Astrocyte (in vitro differentiated cells and primary cell): ENCODE data around the gene BCKDHB. TPM values are rescaled to one million over a fixed set of nuclear protein-coding genes. Genes with fewer than 3 reads are reported as not detected.
A peak's percentile ranks its signal among the peaks of the same experiment; 100 is the strongest.

Source experiments
- DNase-seq: peaks from one replicate; pipeline ENCODE4 v3.0.0-alpha.2; 2010; ENCODE audit warnings: low read depth
- FAIRE-seq: peaks from 2 replicates; lab custom pipeline; 2011; peaks lifted over from hg19 to GRCh38; lab: Jason Lieb, UNC
- H2AFZ ChIP-seq: 2 replicates; pipeline ENCODE4 v1.6.0; 2012; ENCODE audit warnings: low read depth, low read length, inconsistent platforms
- H3K27ac ChIP-seq: 2 replicates; pipeline ENCODE4 v1.5.1; 2011; ENCODE audit warnings: low read depth, low read length, inconsistent platforms
- H3K27me3 ChIP-seq: 2 replicates; pipeline ENCODE4 v1.6.0; 2011; ENCODE audit warnings: low read length, inconsistent platforms; ENCODE audit not compliant: insufficient read depth
- H3K36me3 ChIP-seq: 2 replicates; pipeline ENCODE4 v1.5.1; 2011; ENCODE audit warnings: low read length, inconsistent platforms; ENCODE audit not compliant: insufficient read depth
- H3K4me1 ChIP-seq: 2 replicates; pipeline ENCODE4 v1.5.1; 2011; ENCODE audit warnings: low read length, inconsistent platforms; ENCODE audit not compliant: insufficient read depth
- H3K4me2 ChIP-seq: 2 replicates; pipeline ENCODE4 v1.6.0; 2012; ENCODE audit warnings: low read length, inconsistent platforms
- H3K4me3 ChIP-seq: 2 replicates; pipeline ENCODE4 v1.5.1; 2011; ENCODE audit warnings: low read depth, mild to moderate bottlenecking, low read length, inconsistent platforms; ENCODE audit not compliant: insufficient read depth
- H3K79me2 ChIP-seq: 2 replicates; pipeline ENCODE4 v1.6.0; 2012; ENCODE audit warnings: mild to moderate bottlenecking, low read length, inconsistent platforms; ENCODE audit not compliant: insufficient read depth
- H3K9ac ChIP-seq: 2 replicates; pipeline ENCODE4 v1.6.0; 2012; ENCODE audit warnings: mild to moderate bottlenecking, low read length, inconsistent platforms
- H3K9me3 ChIP-seq: 2 replicates; pipeline ENCODE4 v1.5.1; 2012; ENCODE audit warnings: low read depth, mild to moderate bottlenecking, low read length, inconsistent platforms; ENCODE audit not compliant: insufficient read depth
- H4K20me1 ChIP-seq: 2 replicates; pipeline ENCODE4 v1.6.0; 2012; ENCODE audit warnings: low read length, inconsistent platforms; ENCODE audit not compliant: insufficient read depth
- H3K27ac Mint-ChIP-seq: one replicate; pipeline ENCODE4 v1.8.0; 2021; ENCODE audit warnings: mild to moderate bottlenecking, mixed read lengths; ENCODE audit not compliant: unreplicated experiment
- H3K27me3 Mint-ChIP-seq: one replicate; pipeline ENCODE4 v1.8.0; 2021; ENCODE audit warnings: low read depth, mixed read lengths; ENCODE audit not compliant: unreplicated experiment
- H3K36me3 Mint-ChIP-seq: one replicate; pipeline ENCODE4 v1.8.0; 2021; ENCODE audit warnings: low read depth, mixed read lengths; ENCODE audit not compliant: unreplicated experiment
- H3K4me1 Mint-ChIP-seq: one replicate; pipeline ENCODE4 v1.8.0; 2021; ENCODE audit warnings: low read depth, mixed read lengths; ENCODE audit not compliant: unreplicated experiment
- H3K4me3 Mint-ChIP-seq: one replicate; pipeline ENCODE4 v1.8.0; 2021; ENCODE audit warnings: mild to moderate bottlenecking, moderate library complexity, mixed read lengths; ENCODE audit not compliant: unreplicated experiment
- H3K9me3 Mint-ChIP-seq: one replicate; pipeline ENCODE4 v1.8.0; 2021; ENCODE audit warnings: mild to moderate bottlenecking, mixed read lengths; ENCODE audit not compliant: unreplicated experiment
- CTCF ChIP-seq: IDR thresholded peaks from 2 replicates; pipeline ENCODE4 v1.5.1; 2011; ENCODE audit warnings: low read depth, mild to moderate bottlenecking, inconsistent platforms, low read length, moderate library complexity; ENCODE audit not compliant: insufficient read depth
- EZH2 ChIP-seq: IDR thresholded peaks from 2 replicates; pipeline ENCODE4 v1.6.1; 2012; ENCODE audit warnings: mild to moderate bottlenecking, low read length, inconsistent platforms; ENCODE audit not compliant: insufficient read depth
- total RNA-seq: library from RNA; stranded (reverse); gene quantifications from 2 replicates; pipeline ENCODE4 v1.2.1, GENCODE V29; 2021

The BCKDHB gene
- total RNA-seq, 1 donor from 2014 or later, result 18.4 TPM

- TF ChIP-seq EZH2 (no peak), CTCF (no peak)
- no peak for DNase-seq
Measured at GRCh38 chr6:80340686-80341085, 234.2 kb downstream of the BCKDHB start.

GRCh38 chr6:80341330-80341729 lies 234.9 kb downstream of the BCKDHB start:
- FAIRE-seq (no peak), DNase-seq (peak; percentile 73)
- Mint-ChIP-seq H3K4me3 (no peak overlapping the region), H3K4me1 (peaks cover 8% of the 10 kb centered on the region), H3K27me3 (no peaks in the 10 kb centered on the region), H3K9me3 (no peaks in the 10 kb centered on the region), H3K36me3 (no peaks in the 10 kb centered on the region), H3K27ac (peak overlapping the region; percentile 13)
- Histone ChIP-seq H4K20me1 (no peaks in the 10 kb centered on the region), H3K4me1 (peaks cover 3% of the 10 kb centered on the region), H3K27ac (no peak overlapping the region), H3K27me3 (no peaks in the 10 kb centered on the region), H3K9ac (no peak overlapping the region), H2AFZ (no peak overlapping the region), H3K4me2 (no peak overlapping the region), H3K79me2 (no peaks in the 10 kb centered on the region), H3K9me3 (no peaks in the 10 kb centered on the region), H3K36me3 (no peaks in the 10 kb centered on the region), H3K4me3 (no peak overlapping the region)
- TF ChIP-seq EZH2 (no peak), CTCF (no peak)

More at GRCh38 chr6:80340686-80341085, 234.2 kb downstream of the BCKDHB start:
- Histone ChIP-seq H3K36me3 (no peaks in the 10 kb centered on the region), H3K27ac (no peak overlapping the region), H3K79me2 (no peaks in the 10 kb centered on the region), H4K20me1 (no peaks in the 10 kb centered on the region), H2AFZ (no peak overlapping the region), H3K27me3 (no peaks in the 10 kb centered on the region), H3K4me1 (peaks cover 3% of the 10 kb centered on the region), H3K9ac (no peak overlapping the region), H3K9me3 (no peaks in the 10 kb centered on the region), H3K4me2 (no peak overlapping the region), H3K4me3 (no peak overlapping the region)
- H3K36me3 Mint-ChIP-seq, result no peaks in the 10 kb centered on the region
- no peak for FAIRE-seq
- H3K4me1 Mint-ChIP-seq, result peaks cover 8% of the 10 kb centered on the region
- no peak overlapping the region for H3K27ac Mint-ChIP-seq
- no peaks in the 10 kb centered on the region for H3K27me3 Mint-ChIP-seq
- no peak overlapping the region for H3K4me3 Mint-ChIP-seq
- H3K9me3 Mint-ChIP-seq, result no peaks in the 10 kb centered on the region

GRCh38 chr6:80343511-80343910 lies 237.0 kb downstream of the BCKDHB start:
- peaks cover 3% of the 10 kb centered on the region for H3K4me1 ChIP-seq
- no peaks in the 10 kb centered on the region for H3K9me3 Mint-ChIP-seq
- H3K27me3 ChIP-seq, result no peaks in the 10 kb centered on the region
- peak; percentile 70 for DNase-seq
- no peaks in the 10 kb centered on the region for H3K27me3 Mint-ChIP-seq
- H3K27ac Mint-ChIP-seq, result no peak overlapping the region
- TF ChIP-seq EZH2 (no peak), CTCF (no peak)
- H3K36me3 ChIP-seq, result no peaks in the 10 kb centered on the region
- no peak overlapping the region for H3K9ac ChIP-seq
- peak; percentile 17 for FAIRE-seq
- no peaks in the 10 kb centered on the region for H3K79me2 ChIP-seq
- H3K27ac ChIP-seq, result no peak overlapping the region
- H3K4me1 Mint-ChIP-seq, result peaks cover 12% of the 10 kb centered on the region
- H2AFZ ChIP-seq, result no peak overlapping the region
- no peaks in the 10 kb centered on the region for H3K36me3 Mint-ChIP-seq
- no peaks in the 10 kb centered on the region for H3K9me3 ChIP-seq
- no peaks in the 10 kb centered on the region for H4K20me1 ChIP-seq
- H3K4me3 Mint-ChIP-seq, result no peak overlapping the region
- no peak overlapping the region for H3K4me3 ChIP-seq
- H3K4me2 ChIP-seq, result no peak overlapping the region
